ENCODE results near the gene CMSS1.

Gene CMSS1

GRCh38 chr3:99875581-99875928 is 57.9 kb downstream of the CMSS1 start:
- no peak for DNase-seq (ENCODE audit: low read depth)

DNA sequence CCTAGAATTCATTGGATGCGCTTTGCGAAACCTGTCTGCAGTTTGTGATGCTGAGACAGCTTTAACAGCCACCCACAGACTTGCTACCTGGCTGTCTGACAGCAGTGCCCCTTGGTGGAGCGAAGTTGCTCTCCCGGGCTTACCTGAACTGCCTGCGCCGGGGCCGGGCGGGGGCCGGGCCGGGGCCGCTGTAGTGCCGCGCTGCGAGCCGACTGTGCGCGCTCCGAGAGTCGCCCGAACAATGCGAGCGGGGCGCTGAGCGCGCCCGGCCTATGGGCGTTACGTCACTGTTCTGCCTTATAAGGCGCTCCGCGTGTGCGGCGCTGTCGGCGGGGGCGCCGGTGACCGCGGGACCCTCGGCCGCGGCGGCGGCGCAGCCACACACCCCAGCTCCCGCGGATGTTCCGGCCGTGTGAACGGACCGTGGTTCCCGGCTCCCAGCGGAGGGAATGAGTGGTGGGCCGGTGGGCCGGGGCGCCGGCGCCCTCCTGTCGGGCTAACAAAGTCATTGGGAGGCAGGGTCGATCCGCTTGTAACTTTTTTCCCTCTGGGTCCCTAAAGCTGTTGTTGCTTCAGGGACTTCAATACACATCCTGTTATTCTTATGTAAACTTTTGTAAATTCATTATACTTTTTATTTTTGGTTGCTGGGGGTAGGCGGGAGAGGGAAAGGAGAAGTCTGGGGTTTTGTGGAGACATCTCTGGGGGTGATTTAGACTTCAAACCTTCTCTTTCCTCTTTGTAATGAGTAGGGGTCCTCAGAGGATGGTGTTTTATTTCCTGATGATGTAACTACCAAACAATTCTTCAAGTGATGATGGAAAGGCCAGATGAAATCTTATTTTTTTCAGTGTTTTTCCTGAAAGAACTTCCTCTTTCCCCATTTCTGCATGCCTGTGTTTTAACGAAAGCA is 58.5 kb downstream of the CMSS1 start:
- DNase-seq (ENCODE audit: low read depth): peak; percentile 41

DNA sequence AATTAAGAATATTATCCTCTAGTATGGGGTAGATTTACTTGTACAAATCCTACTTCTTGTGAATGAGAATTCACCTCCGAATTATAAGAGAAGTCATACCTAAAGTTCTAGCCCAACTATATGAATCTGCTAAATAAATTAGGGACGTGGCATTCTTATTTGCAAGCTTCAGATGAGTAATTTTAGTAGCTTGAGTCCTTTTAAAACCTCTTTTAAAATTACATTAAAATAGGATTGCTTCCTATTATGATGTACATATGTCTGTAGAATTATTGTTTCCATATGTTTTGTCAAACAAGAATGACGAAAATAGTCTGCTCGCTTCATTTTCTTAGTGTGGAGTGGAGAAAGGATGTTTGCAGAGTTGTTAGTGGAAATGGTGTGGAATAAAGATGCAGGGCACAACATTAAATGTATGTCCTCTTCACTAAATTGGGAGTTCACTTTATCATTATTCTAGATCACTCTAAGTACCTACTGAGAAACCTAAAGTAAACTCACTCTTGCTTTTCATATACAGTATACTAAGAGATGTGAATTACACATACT is 59.4 kb downstream of the CMSS1 start:
- DNase-seq (ENCODE audit: low read depth): no peak

- DNase-seq (ENCODE audit: low read depth): no peak
Observed at GRCh38 chr3:99878005-99878404, 60.3 kb downstream of the CMSS1 start.

- DNase-seq (ENCODE audit: low read depth): no peak
Observed at GRCh38 chr3:99879275-99879674, 61.6 kb downstream of the CMSS1 start.

- DNase-seq (ENCODE audit: low read depth): no peak
Observed at GRCh38 chr3:99881121-99881524, 63.5 kb downstream of the CMSS1 start.

DNA sequence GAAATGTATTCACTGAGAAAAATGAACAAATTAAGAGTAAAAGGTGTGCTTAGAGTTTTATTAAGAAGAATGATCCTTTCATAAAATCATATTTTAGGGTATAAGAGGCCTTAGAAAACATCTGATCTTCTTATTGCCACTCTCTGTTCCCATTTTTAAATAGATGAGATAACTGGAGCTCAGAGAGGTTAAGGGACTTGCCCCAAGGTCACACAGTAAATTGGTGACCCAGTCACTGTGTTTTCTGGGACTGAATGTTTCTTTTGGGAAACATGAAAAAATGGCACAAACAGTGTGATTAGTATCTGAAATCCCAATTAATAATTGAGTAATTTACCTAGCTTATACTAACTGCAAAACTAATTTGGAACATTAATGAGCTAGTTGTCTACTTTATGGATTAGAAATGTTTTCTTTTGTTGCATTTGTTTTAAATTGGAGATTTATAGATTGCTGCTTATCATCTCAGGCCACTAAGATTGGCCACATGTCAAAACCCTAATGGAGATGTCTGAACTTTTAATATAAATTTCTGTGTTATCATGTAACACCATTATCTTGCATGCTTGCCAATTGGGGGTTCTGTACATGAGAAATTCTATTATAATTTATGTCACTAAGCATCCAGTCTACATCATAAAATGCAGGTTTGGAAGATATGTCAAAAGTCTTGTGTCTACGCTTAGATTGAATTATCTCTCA is 64.9 kb downstream of the CMSS1 start:
- DNase-seq (ENCODE audit: low read depth): no peak

DNA sequence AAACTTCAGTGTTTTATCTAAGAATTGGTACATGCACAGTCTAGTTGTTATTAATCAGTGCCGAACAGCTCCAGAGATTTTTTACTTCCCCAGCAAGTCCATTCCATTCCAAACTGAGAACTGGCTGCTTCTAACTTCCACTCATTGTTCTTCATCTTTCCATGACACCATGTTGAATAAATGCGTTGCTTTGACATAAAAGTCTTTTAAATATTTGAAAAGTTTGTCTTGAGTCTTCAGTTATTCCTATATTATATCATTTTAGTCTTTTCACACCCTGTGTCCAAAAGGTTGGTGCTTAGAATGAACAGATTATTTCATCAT is 65.4 kb downstream of the CMSS1 start:
- no peak for DNase-seq (ENCODE audit: low read depth)

DNA sequence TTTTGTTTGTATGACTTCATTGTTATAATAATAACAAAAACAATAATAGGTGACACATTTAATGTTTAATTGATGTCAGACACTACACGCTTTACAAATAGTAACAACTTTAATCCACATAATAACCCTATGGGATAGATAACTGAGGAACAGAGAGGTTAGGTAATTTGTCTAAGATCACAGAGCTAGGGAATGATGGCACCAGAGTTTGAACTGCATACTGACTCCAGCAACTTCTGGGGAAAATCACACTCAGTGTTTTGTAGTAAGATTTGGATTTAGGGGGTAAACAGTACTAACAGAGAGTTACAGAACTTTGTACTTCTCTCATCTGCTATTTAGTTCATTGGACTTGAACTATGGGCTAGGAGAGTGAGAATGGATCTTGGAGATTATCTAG is 66.0 kb downstream of the CMSS1 start:
- no peak for DNase-seq (ENCODE audit: low read depth)

- no peak for DNase-seq (ENCODE audit: low read depth)
Observed at GRCh38 chr3:99884484-99884883, 66.8 kb downstream of the CMSS1 start.

DNA sequence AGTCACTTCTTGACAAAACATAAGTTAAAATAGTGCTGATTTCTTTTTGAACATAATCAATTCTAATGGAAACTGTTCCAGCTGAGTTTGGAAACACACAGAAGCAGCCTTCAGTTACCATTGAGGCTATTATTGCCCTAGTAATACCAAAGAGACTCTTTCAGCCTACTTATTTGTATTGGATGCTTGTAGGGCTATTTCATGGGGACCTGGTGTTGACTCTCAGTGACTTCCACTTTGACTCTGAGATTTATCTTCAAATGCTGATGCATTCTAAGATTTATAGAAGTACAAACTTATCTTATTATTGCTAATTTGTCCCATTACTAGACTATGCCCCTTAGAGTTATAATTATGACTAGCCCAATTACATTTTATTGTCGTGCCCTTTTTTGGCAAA is 67.4 kb downstream of the CMSS1 start:
- no peak for DNase-seq (ENCODE audit: low read depth)

DNA sequence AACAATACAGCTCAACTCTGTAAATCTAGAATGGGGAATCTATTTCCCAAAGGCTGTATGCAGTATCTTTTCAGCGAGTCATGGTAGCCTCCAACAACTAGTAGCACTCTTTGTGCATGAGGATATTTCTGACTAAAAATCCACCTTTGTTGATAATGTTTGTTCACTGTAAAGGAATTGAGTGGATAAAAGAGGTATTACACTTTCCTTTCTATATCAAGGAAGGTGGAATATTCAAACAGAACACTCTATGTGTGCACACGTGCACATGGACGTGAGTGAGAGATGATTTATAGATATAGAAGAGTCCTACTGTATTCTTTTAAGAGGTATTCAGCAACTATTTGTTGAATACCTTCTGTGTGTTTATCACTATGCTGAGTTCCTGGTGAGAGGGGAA is 68.2 kb downstream of the CMSS1 start:
- no peak for DNase-seq (ENCODE audit: low read depth)

DNA sequence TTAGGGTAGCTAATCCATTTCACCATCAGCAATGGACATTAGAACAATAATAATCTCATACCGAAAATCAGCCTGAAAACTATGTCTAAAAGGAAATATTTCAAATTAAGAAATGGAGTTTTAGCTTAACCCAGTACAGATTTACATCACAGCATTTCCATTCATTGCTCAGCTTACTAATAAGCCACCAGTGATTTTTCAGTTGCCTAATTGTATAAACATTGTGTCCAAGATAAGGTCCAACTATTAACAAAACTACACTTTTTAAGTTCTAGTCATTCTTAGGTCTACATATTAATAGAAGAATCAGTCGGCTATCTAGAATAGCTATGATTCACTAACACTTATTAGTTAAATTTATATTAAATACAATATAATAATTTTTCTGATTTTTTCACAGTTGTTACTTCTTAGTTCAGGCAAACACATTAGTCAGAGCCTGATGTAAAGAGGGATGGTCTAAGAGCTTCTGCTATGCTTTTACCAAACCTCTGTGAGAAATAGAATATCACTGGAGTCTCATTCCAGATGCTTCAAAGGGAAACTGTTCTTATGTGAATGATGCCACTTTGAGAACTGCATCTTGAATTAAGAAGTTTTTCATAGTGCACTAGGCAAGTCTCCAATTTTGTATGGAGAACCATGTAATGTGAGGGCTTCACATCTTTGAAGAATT is 74.1 kb downstream of the CMSS1 start:
- no peak for DNase-seq (ENCODE audit: low read depth)

DNA sequence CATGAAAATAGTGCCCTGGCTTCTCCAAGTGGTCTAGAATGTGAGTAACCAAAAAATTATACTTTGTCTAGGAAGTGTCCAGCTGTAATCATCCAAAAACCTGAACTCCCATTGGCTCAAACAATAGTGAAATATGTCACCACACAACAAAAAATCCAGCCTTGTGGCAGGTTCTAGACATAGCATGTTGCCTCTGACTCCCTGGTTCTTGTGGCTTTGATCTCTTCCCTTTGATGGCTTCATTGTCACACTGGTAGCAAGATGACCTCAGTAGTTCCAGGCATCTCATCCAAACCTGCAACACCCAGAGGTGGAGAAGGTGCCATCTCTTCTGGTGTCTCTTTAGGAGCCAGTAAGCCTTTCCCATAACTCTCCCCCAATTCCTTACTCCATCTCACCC is 74.7 kb downstream of the CMSS1 start:
- DNase-seq (ENCODE audit: low read depth): no peak

- DNase-seq (ENCODE audit: low read depth): no peak
Observed at GRCh38 chr3:99895131-99895696, 77.6 kb downstream of the CMSS1 start.

DNA sequence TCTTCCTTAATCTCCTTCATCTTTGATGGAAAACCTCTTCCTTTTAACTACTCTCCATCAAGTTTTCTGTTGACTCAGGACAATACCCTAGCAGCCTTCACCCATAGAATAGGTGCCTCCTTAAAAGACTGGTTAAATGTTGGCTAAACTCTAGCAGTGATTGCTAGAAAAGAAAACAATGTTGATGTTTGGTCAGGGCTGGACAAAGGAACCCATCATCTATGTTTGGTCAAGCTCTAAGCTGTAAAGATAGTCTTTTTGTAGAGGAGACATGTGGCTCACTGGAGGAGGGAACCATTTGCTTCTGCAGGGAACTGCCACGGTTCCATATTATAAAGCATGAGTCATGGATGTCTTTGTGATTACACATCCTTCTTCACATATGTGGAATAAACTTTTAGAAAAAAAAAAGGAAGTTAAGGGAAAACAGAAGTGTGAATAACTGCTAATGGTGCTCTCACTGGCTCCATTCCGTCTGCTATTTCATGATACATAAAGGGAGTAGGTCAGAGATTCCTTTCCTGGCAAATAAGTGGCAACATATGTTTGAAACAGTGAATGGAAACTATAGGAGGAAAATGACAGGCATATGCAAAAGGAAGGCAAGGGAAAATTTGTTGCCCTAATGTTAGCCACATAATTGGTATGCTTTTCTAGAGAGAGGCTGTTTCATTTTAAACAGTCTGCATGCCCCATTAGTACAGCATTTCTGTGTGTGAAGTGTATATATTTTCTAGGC is 78.2 kb downstream of the CMSS1 start:
- no peak for DNase-seq (ENCODE audit: low read depth)

DNA sequence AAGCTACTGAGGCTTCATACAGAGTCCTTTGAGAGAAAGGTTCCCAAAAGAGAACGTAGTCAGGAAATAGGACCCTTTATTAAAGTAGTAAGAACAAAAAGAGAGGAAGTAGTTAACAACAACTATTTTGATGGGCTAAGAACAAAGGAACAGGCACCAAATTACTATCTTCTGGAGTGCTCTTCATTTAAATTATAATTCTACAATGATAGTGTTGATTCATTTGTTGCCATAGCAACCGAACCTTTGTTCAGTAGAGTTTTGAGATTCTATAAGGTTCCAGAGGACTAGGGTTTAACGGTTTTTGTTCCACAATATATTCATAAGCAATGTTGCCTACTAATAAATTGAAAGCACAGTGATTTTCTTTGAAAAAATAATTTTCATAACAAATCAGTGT is 78.8 kb downstream of the CMSS1 start:
- no peak for DNase-seq (ENCODE audit: low read depth)

GRCh38 chr3:99899603-99900002 is 81.9 kb downstream of the CMSS1 start:
- no peak for DNase-seq (ENCODE audit: low read depth)

DNA sequence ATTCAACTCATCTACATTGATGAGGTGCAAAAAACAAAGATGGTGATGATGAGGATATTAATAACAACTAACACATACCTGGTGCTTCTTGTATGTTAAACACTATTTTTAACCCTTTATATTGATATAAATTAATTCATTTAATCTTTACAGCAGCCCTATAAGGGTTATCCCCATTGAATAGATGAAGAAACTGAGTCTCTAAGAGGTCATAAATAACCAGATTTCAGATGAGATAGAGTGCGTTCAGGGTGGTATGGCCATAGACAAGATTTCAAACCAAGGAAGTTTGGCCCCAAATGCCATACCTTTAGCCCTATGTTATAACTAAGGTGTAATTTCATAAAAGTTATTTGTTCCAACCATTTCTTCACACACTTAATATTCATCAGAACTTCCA is 82.6 kb downstream of the CMSS1 start:
- no peak for DNase-seq (ENCODE audit: low read depth)

DNA sequence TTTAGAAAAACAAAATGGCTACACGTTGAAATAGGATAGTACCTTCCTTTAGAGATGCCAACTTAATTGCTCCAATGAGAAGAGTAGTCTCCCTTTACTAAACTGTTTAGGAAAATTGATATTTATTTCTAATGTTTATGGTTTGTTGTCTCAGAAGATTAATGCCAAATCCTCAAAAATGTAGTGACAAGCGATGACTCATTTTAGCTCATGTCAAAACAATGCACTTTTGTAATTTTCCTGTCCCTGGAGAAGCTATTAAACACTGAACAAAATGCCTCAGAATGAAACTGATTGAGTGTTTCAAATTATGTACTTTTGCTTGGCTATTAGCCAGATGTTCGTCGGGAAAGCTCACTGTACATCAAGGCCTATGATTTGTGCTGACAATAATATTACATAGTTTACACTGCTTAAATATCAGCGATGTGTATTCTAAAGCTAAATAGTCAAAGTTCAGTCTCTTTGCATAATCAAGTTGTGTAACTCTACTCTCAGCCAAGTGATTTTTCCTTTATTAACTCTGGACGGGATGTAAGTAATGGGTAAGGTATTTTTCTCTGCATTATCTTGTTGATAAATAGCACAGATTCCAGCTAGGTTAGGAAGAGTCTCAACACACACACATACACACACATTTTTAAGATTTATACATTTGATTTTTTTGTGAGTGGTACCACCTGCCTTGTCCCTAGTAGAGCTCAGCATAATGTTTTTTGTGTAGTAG is 83.7 kb downstream of the CMSS1 start:
- no peak for DNase-seq (ENCODE audit: low read depth)

- no peak for DNase-seq (ENCODE audit: low read depth)
Observed at GRCh38 chr3:99902091-99902490, 84.4 kb downstream of the CMSS1 start.

All from stimulated activated CD8-positive, alpha-beta memory T cell treated with anti-CD3 and anti-CD28 coated beads, Interleukin-4, amount 100 ng/mL, for 24 hours (primary cell).